HG02870 (cell line): Measurements from ENCODE around the gene MOB3B.
"Not testable (repeated sequence)": the region's sequence is repeated elsewhere in the genome, so short reads cannot be mapped to it uniquely, and the experiment has no call there.

Source experiments
- ATAC-seq: cut with Tn5 transposase; IDR thresholded peaks from one replicate; pipeline ENCODE4 v1.9.1; 2021; ENCODE audit warnings: mild to moderate bottlenecking, moderate library complexity; ENCODE audit not compliant: unreplicated experiment

The MOB3B gene

GRCh38 chr9:27451207-27451797, 78.3 kb downstream of the MOB3B start:
- ATAC-seq, result peak; percentile 71

GRCh38 chr9:27450752-27451151, 78.9 kb downstream of the MOB3B start:
- ATAC-seq, result no peak

- ATAC-seq, result not testable (repeated sequence)
Measured at GRCh38 chr9:27448356-27448755, 81.3 kb downstream of the MOB3B start.

- no peak for ATAC-seq
Measured at GRCh38 chr9:27447031-27447683, 82.5 kb downstream of the MOB3B start.

- no peak for ATAC-seq
Measured at GRCh38 chr9:27445688-27446087, 83.9 kb downstream of the MOB3B start.

GRCh38 chr9:27445057-27445595, 84.5 kb downstream of the MOB3B start:
- no peak for ATAC-seq

GRCh38 chr9:27442464-27442863, 87.2 kb downstream of the MOB3B start:
- no peak for ATAC-seq

- peak; percentile 97 for ATAC-seq
Measured at GRCh38 chr9:27441741-27442070, 87.9 kb downstream of the MOB3B start.

- ATAC-seq, result no peak
Measured at GRCh38 chr9:27440888-27441740, 88.5 kb downstream of the MOB3B start.

- no peak for ATAC-seq
Measured at GRCh38 chr9:27438522-27438921, 91.1 kb downstream of the MOB3B start.

- ATAC-seq, result no peak
Measured at GRCh38 chr9:27437652-27438373, 91.8 kb downstream of the MOB3B start.

GRCh38 chr9:27436234-27436633, 93.4 kb downstream of the MOB3B start:
- ATAC-seq, result no peak

GRCh38 chr9:27433631-27434325, 95.8 kb downstream of the MOB3B start:
- no peak for ATAC-seq

GRCh38 chr9:27432308-27432707, 97.3 kb downstream of the MOB3B start:
- ATAC-seq, result no peak

GRCh38 chr9:27431543-27432147, 98.0 kb downstream of the MOB3B start:
- no peak for ATAC-seq

GRCh38 chr9:27430750-27431535, 98.7 kb downstream of the MOB3B start:
- ATAC-seq, result no peak

GRCh38 chr9:27429917-27430316, 99.7 kb downstream of the MOB3B start:
- ATAC-seq, result no peak

GRCh38 chr9:27429436-27429835, 100.2 kb downstream of the MOB3B start:
- ATAC-seq, result no peak

- ATAC-seq, result no peak
Measured at GRCh38 chr9:27428551-27428950, 101.1 kb downstream of the MOB3B start.
